T-helper 1 cell treated with Interleukin-12 subunit alpha and Interleukin-12 subunit beta and Interleukin-4 antibody, amounts not matched to agents 30 ng/mL and 1 ng/mL, for 36 hours (primary cell): ENCODE measurements around the gene PELO. TPM values are rescaled to one million over a fixed set of nuclear protein-coding genes. Genes with fewer than 3 reads are reported as not detected.

Source experiments
- intact Hi-C: fragments of 100-400 bp; cut with micrococcal nuclease; formaldehyde crosslinking; loops from one replicate; pipeline ENCODE4 v1.15.1; 2024
- total RNA-seq: library from RNA; stranded (reverse); gene quantifications from 2 replicates; pipeline ENCODE4 v1.2.3, GENCODE V29; 2022

PELO gene
- total RNA-seq, 1 donor from 2014 or later = 21.6 TPM

DNA sequence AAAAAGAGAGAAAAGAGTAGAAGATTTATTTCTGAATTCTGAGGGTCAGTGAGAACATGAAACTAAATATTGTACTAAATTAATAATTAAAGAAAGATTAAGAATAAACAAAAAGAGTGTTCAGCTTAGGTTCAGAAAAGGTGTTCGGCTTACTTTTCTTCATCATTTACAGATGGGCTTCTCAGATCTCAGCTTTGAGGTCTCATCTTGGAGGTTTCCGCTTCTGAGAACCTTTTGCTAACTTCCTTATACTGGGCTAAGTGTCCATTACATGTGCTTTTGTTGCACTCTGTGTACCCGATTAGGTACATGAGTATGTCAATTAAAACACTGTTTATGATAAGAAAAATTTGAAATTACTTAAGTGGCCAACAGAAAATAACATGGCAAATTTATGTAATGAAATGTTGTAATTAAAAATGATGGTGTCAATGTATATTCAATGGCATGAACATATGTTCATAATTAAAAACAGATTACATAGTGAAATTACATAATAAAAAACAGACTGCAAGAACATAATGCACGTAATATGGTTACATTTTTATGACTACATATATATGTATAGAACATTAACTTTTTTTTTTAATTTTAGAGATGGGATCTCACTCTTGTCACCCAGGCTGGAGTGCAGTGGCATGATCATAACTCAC, 17.3 kb upstream of the PELO start:
- intact Hi-C loops = loop anchor here (5.0 kb wide), 1 partner anchor 272 kb away; no protein-coding TSS in a partner anchor

- intact Hi-C loops = loop anchor here (1.0 to 5.0 kb wide), 8 partner anchors 16 to 789 kb away; partner anchors contain the start of genes ITGA1, NDUFS4 and PELO
These were observed 16.2 kb upstream of the PELO start for GRCh38 chr5:52771343-52772039.

- intact Hi-C loops = loop anchor here (1.0 to 5.0 kb wide), 2 partner anchors 270 to 788 kb away; partner anchors contain the start of gene NDUFS4
These were observed 15.0 kb upstream of the PELO start for GRCh38 chr5:52772668-52773067.

DNA sequence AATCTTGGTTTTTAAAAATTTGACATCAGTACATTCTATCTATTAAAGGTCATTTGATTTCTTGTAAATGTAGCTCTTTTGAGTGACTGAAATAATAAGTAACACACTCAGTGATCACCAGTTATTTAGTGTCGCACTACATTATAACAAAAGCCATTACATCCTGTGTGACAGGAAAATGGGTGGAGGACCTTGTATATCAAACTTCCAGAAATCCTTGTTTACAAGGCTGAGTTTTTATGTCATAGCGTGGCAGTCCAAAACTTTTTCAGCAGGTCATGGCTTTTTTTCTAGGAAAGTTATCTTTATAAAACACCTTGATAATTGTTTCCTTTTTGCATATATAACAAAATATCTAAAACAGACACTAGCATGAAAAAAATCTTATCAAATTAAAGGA, 14.4 kb upstream of the PELO start:
- intact Hi-C loops = loop anchor here (5.0 kb wide), 1 partner anchor 269 kb away; no protein-coding TSS in a partner anchor

DNA sequence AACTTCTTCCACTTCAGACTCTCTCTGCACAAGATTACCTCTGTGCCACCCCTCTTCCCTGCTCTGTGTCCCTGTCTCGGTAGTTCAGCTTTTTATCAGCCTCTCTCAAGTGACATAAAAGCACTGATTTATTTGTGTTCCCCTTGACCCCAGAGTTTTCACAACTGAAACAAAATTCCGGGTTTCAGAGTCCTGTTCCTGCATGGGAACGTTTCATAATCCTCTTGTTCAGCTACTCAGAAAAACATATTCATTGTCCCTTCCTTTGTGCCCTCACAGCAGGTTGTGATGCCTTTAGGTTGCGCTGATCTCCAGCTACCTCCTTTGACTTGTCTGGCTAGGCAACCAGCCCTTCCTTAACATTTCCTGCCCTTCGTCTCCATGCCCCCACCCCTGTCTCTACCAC, 13.7 kb upstream of the PELO start:
- intact Hi-C loops = loop anchor here (5.0 kb wide), 1 partner anchor 268 kb away; no protein-coding TSS in a partner anchor

- intact Hi-C loops = loop anchor here (1.0 kb wide), 2 partner anchors 11 to 33 kb away; partner anchors contain the start of genes ITGA1 and PELO
These were observed 11.6 kb upstream of the PELO start for GRCh38 chr5:52776116-52776515.

DNA sequence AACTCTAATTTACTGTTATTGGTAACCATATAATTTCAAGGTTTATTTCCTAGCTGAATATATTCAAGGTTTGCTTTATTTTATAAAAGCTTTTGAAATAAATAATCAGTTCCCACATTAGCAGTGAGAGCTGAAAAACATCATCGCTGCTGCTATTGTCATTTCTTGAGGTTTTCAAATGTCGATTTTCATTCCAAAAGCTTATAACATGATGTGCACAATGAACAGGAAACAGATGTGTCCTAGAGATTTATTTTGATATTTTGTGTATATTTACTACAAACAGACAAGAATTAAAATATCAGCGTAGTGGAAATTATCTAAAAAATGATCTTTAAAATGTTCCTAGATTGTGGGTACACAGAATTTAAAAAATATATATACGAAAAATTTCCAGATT, 10.5 kb upstream of the PELO start:
- intact Hi-C loops = no loop called here

DNA sequence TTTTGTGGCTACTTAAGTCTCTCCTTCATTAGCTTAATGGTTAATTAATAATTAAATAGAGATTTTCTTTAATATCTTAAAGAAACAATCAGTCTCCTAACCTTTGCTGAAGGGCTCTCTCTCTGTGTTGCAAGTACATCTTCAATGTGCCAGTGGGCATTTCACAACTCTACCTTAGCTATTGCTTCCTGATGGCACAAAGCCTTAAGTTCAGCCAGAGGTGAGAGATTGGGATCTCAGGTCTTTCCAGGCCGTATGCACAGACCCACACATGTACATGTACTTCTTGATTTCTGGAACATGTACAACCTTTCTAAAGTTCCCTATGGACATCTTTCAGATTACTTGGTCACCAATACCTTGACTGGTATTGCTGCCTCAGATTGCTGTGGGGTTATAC, 8.9 kb upstream of the PELO start:
- intact Hi-C loops = no loop called here

DNA sequence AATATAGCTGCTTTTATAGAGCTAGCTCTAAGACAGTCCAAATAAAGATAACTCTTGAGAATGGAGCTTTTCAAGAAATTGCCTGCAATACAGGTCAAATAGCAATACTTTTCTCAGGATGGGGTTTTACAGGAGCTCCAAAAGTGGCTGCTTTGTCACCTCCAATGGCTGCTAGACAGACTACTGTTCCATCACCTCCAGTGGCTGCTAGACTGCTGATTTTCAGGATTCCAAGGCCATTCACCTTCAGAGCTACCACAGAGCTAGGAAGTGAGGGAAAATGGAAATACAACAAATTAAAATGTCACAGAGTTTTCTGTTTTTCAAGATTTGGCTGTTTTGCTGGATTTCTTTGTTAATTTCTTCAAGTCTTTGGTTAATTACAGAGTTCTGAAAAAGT, 8.5 kb upstream of the PELO start:
- intact Hi-C loops = no loop called here

- intact Hi-C loops = no loop called here
These were observed 4.3 kb upstream of the PELO start for GRCh38 chr5:52783226-52783959.

GRCh38 chr5:52784737-52785136, 3.0 kb upstream of the PELO start:
- intact Hi-C loops = loop anchor here (5.0 kb wide), 2 partner anchors 77 to 122 kb away; no protein-coding TSS in a partner anchor

GRCh38 chr5:52786391-52786790, 1.3 kb upstream of the PELO start:
- intact Hi-C loops = loop anchor here (5.0 kb wide), 2 partner anchors 79 to 124 kb away; no protein-coding TSS in a partner anchor

- intact Hi-C loops = loop anchor here (1.0 to 5.0 kb wide), 9 partner anchors 11 to 128 kb away; no protein-coding TSS in a partner anchor
These were observed 642 bp upstream of the PELO start for GRCh38 chr5:52786949-52787599.

GRCh38 chr5:52788505-52788821, 747 bp downstream of the PELO start:
- intact Hi-C loops = loop anchor here (5.0 kb wide), 2 partner anchors 81 to 126 kb away; no protein-coding TSS in a partner anchor

DNA sequence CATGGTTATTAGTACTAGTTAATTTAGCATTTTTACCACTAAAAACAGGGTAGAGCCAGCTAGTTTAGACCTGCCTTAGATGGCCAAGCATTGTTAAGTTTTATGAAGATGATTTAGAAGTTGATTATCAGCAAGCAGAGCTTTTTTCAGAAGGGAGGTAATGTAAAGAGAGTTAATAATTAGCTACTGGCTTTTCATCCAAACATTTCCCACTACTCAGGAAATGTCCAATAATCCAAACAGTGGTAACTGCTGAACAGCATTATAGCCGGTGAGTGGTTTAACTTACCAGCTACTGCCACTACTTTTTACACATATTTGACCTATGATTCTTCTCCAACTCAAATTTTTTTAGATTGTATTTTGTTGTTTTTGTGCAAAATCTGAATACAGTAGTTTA, 1.7 kb downstream of the PELO start:
- intact Hi-C loops = loop anchor here (5.0 kb wide), 2 partner anchors 82 to 127 kb away; no protein-coding TSS in a partner anchor

DNA sequence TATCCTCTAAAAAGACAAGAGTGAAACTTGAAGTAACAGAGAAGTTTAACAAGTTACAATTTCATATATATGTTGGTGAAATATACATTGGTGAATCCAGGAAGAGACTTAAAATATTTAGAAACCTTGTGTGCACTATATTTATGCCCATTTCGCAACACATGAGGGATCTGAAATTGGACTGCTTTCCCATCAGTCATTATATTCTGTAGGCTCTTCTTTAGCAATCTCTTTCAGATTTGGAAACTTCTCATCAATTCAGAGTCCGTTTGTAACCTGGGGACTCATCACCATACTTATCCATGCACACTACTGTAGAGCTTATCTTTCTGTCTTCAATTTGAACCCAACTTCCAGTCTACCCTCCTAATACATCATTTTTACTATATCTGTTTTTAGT, 2.1 kb downstream of the PELO start:
- intact Hi-C loops = loop anchor here (5.0 kb wide), 2 partner anchors 83 to 128 kb away; no protein-coding TSS in a partner anchor

DNA sequence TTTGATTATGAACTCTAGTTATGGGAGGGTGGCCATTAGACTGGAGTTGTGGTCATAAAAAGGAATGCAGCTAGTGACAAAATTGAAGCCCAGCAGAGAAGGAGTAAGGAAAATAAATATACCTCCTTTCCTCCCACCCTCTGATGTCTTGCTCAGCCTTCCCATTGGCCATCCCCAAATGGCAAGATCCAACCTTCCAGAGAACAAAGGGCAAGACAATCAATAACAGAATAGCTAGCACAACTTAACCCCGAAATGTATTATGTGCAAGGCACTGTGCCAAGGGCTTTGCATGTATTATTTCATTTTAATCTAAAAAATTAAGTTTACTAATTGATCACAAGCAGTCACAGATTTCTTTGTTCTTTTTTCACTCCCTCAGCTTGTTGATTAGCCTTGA, 3.6 kb downstream of the PELO start:
- intact Hi-C loops = no loop called here

GRCh38 chr5:52794519-52794918, 6.8 kb downstream of the PELO start:
- intact Hi-C loops = no loop called here

- intact Hi-C loops = no loop called here
These were observed 8.3 kb downstream of the PELO start for GRCh38 chr5:52796031-52796430.

DNA sequence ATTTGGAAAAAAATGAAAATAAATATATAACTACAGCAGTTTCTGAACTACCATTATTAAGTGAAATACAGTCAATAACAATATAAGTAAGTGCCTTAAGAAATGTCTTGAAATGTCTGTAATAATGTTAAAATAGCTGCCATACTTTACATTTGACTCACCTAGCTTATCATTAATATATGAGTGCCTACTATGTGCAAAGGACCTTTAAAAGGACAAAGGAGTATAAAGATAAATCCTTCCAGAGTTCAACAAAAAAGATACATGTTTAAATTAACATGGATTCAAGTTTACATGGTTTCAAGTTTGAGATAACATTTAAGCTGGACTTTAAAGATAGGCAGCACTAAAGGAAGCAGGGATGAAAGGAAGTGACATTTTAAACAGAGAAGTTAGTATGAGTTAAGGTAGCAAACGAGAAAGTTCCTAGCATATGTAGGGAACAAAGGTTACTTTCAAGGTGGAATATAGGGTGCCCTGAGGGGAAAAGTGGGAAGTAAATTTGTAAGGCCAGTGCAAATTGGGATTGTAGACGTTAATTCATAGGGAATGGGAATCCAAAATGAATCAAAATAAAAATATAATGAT, 8.9 kb downstream of the PELO start:
- intact Hi-C loops = no loop called here

- intact Hi-C loops = loop anchor here (1.0 kb wide), 2 partner anchors 28 to 116 kb away; no protein-coding TSS in a partner anchor
These were observed 11.2 kb downstream of the PELO start for GRCh38 chr5:52798938-52799337.
